T47D (cell line): ENCODE data around the gene NOC2L.
A peak's percentile ranks its signal among the peaks of the same experiment; 100 is the strongest.

Experiments
- DNase-seq, 2 experiments: peaks; one replicate each; pipeline versions ENCODE4 v3.0.0 to v3.0.0-alpha.2; 2011 to 2012; ENCODE audit warnings: low read depth in 1 of 2, low spot score in 1 of 2
- JUND ChIP-seq: IDR thresholded peaks from 2 replicates; pipeline ENCODE4 v1.6.1; 2012; ENCODE audit warnings: low read depth
- in situ Hi-C: cut with HindIII; loops from 2 replicates; pipeline ENCODE4 v1.10.0; 2016; ENCODE audit warnings: low sequenced_read_pairs, low pct_unique_long_range_greater_than_20kb

NOC2L gene

GRCh38 chr1:911875-912739 lies 46.9 kb downstream of the NOC2L start:
- no peak for DNase-seq
- in situ Hi-C loops, result no loop called here
- TF ChIP-seq JUND, result no peak

GRCh38 chr1:910881-911721 lies 48.0 kb downstream of the NOC2L start:
- no peak for TF ChIP-seq JUND
- DNase-seq, result no peak
- in situ Hi-C loops, result no loop called here

GRCh38 chr1:910311-910880 lies 48.7 kb downstream of the NOC2L start:
- no peak for TF ChIP-seq JUND
- in situ Hi-C loops, result no loop called here
- peak in 1 of 2 experiments; percentile 2 for DNase-seq

DNA sequence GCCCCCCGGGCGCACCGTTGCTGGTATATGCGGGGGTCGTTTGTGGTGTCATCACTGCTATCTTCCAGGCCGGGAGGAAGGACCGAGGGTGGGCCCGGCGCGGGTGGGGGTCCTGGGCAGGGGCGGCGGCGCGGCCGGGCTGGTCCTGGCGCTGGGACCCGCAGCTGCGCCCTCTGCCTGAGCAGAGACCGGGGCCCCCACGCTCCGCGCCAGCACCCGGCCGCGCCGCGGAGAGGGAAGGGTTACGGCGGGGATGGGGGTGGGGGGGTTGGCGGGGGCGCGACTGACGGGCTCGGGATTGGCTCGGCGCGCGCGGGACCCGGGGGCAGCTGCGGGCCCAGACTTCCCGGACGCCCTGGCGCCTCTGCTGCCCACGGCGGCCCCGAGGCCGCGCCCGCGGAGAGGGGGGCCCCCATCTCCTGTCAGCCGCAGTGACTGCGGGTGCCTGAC lies 49.2 kb downstream of the NOC2L start:
- peak in 1 of 2 experiments; percentile 18 for DNase-seq
- in situ Hi-C loops, result no loop called here
- no peak for TF ChIP-seq JUND

- no peak for TF ChIP-seq JUND
- in situ Hi-C loops, result no loop called here
- no peak for DNase-seq
These were observed 50.4 kb downstream of the NOC2L start for GRCh38 chr1:908661-909060.

GRCh38 chr1:907611-908451 lies 51.2 kb downstream of the NOC2L start:
- DNase-seq, result peak in 1 of 2 experiments; percentile 1
- no peak for TF ChIP-seq JUND
- in situ Hi-C loops, result no loop called here

DNA sequence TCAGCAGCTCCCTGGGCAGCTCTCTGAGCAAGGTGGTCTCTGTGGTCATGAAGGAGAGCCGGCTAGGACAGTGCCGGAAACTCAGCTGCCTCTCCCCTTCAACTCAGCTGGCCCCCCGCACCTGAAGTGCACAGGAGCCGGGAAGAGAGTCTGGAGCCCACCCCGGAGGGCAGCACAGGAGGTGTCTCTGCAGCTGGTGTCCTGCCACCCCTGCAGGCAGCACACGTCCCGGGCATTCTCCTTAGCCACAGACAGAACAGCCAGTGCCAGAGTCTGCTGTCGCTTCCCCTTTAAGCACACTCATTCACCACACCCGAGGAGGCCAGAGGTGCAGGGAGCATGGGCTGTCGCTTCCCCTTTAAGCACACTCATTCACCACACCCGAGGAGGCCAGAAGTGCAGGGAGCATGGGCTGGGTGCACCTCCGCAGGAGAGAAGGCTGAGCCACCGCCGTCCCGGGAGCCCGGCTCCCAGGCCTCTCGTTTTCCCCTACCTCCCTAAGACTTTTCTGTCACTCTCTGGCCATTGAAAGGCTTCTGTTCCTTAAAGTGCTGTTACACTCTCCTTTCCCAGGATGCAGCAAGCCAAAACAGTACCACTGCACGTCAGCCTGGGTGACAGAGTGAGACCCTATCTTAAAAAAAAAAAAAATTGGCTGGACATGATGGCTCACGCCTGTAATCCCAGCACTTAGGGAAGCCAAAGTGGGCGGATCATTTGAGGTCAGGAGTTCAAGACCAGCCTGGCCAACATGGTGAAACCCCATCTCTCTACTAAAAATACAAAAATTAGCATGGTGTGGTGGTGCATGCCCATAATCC lies 52.2 kb downstream of the NOC2L start:
- no peak for TF ChIP-seq JUND
- in situ Hi-C loops, result no loop called here
- peak; percentile 0 to 57 for DNase-seq

DNA sequence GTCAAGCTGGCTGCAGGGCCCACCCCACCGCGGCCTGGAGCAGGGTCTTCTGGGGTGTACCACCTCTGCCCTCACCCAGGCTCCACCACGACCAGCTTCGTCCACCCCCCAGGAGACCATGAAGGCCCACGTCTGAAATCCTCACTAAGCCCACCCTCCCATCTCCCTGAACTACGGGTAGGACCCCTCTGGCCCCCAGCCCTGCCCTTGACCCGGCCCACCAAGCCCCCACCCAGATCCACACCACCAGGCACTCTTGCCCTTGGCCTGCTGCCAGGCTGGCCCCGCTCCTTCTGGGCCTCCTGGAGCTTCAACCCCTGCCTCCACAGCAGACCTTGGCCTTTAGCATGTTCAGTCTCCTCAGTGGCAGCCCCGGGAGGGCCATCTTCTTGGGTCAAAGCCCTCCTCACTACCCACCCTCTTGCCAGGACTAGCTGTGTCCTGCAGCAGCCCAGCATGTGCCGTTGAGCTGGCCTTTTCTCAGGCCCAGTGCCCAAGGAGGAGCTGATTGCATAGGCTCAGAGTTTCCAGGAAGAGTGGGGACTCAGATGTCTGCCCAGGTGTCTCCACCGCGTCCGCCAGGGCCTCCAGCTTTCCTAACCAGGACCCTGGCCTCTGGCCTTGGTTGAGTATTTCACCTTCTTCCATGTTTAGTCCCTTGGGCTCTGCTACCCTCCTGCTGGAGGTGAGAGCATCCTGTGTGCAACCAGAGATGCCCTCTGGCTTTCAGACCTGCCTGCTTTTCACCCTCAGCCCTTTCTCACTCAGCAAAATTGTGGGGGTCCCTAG lies 53.1 kb downstream of the NOC2L start:
- in situ Hi-C loops, result no loop called here
- DNase-seq, result peak in 1 of 2 experiments; percentile 0
- TF ChIP-seq JUND, result no peak

- no peak for TF ChIP-seq JUND
- in situ Hi-C loops, result no loop called here
- DNase-seq, result peak in 1 of 2 experiments; percentile 0
These were observed 53.8 kb downstream of the NOC2L start for GRCh38 chr1:905071-905749.

- peak; percentile 70 to 89 for DNase-seq
- in situ Hi-C loops, result no loop called here
- TF ChIP-seq JUND, result no peak
These were observed 54.6 kb downstream of the NOC2L start for GRCh38 chr1:904310-904950.
